ENCODE data around the gene LOXHD1.

LOXHD1 gene

DNA sequence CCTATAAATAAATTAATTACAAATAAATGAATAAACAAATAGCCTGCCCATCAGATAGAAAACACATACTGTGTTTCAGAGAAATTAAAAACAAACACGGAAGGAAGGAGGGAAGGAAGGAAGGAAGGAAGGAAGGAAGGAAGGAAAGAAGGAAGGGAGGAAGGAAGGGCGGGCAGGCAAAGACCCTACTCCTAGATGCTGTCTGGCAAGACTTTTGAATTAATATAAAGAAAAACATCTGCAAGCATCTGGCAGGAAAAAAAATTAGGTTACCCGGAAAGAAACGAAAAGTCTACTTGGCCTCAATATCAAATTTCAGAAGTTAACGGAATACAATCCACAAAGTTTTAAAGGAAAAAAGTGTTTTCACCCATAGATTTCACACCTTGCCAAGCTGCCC is 49.1 kb downstream of the LOXHD1 start:
- no peak overlapping the region for H2AFZ ChIP-seq (ENCODE audit: low read length)
- H3K4me2 ChIP-seq (ENCODE audit: low read length): no peak overlapping the region
- no peaks in the 10 kb centered on the region for H3K9me2 ChIP-seq (ENCODE audit: low read depth, low read length)
- no peak overlapping the region for H3K4me3 ChIP-seq (ENCODE audit: low read depth, low read length, poor library complexity, severe bottlenecking)
- H3F3A ChIP-seq (ENCODE audit: insufficient read depth, low read length): no peaks in the 10 kb centered on the region
- no peaks in the 10 kb centered on the region for H4K20me1 ChIP-seq (ENCODE audit: insufficient read depth, low read length)
- no peaks in the 10 kb centered on the region for H3K4me1 ChIP-seq (ENCODE audit: insufficient read depth, low read length, severe bottlenecking)
- no peaks in the 10 kb centered on the region for H3K9me3 ChIP-seq (ENCODE audit: low read length)
- H3K79me2 ChIP-seq (ENCODE audit: insufficient read depth, low read length): no peaks in the 10 kb centered on the region
- no peaks in the 10 kb centered on the region for H3K36me3 ChIP-seq (ENCODE audit: insufficient read depth, low read length)
- TF ChIP-seq EZH2 (IDR thresholded peaks at IDR 0.05; ENCODE audit: borderline replicate concordance, low read length) (no peak), CTCF (IDR thresholded peaks at IDR 0.05; ENCODE audit: low read length) (no peak)
- no peaks in the 10 kb centered on the region for H3K27me3 ChIP-seq (ENCODE audit: insufficient read depth, low read length)
- no peak overlapping the region for H3K27ac ChIP-seq (ENCODE audit: low read depth, low read length, poor library complexity, severe bottlenecking)
- no peak overlapping the region for H3K9ac ChIP-seq (ENCODE audit: low read length)

DNA sequence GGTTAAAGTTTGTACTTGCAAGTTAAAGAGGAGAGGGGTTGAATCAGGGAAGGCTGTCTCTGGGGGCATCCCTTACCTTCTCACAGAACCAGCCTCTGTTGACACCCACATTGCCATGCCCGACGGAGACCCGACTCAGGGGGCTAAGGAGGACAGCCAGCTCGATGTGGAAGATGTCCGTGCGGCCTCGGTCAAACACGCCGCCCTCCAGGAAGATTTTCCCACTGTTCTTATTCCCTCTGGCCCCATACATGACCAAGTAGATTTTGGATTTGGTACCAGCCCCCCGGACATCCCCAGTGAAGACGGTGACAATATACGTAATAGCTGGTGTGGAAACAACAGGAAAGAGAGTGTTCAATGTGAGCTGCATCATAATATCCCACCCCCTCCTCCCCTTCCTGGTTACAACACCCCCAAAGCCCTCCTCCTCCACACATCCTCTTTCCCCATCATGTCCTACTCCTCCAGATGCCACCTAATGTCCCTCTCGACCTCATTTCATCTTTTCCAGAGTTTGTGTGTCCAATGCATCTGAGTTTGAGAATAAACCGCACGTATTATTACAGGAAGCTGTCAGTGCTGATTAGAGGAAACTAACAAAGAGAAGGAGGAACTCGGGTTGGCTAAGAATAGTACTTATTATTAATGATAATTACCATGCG is 55.7 kb downstream of the LOXHD1 start:
- H3K79me2 ChIP-seq (ENCODE audit: insufficient read depth, low read length): no peaks in the 10 kb centered on the region
- H3K27me3 ChIP-seq (ENCODE audit: insufficient read depth, low read length): no peaks in the 10 kb centered on the region
- H3K9me3 ChIP-seq (ENCODE audit: low read length): no peaks in the 10 kb centered on the region
- H2AFZ ChIP-seq (ENCODE audit: low read length): no peak overlapping the region
- H3K4me3 ChIP-seq (ENCODE audit: low read depth, low read length, poor library complexity, severe bottlenecking): no peak overlapping the region
- H3K36me3 ChIP-seq (ENCODE audit: insufficient read depth, low read length): no peaks in the 10 kb centered on the region
- H4K20me1 ChIP-seq (ENCODE audit: insufficient read depth, low read length): no peaks in the 10 kb centered on the region
- H3K9me2 ChIP-seq (ENCODE audit: low read depth, low read length): no peaks in the 10 kb centered on the region
- H3K27ac ChIP-seq (ENCODE audit: low read depth, low read length, poor library complexity, severe bottlenecking): no peak overlapping the region
- H3K4me1 ChIP-seq (ENCODE audit: insufficient read depth, low read length, severe bottlenecking): no peaks in the 10 kb centered on the region
- no peaks in the 10 kb centered on the region for H3F3A ChIP-seq (ENCODE audit: insufficient read depth, low read length)
- H3K9ac ChIP-seq (ENCODE audit: low read length): no peak overlapping the region
- no peak overlapping the region for H3K4me2 ChIP-seq (ENCODE audit: low read length)
- no peak for TF ChIP-seq CTCF (IDR thresholded peaks at IDR 0.05; ENCODE audit: low read length)
- TF ChIP-seq EZH2 (IDR thresholded peaks at IDR 0.05; ENCODE audit: borderline replicate concordance, low read length): no peak

DNA sequence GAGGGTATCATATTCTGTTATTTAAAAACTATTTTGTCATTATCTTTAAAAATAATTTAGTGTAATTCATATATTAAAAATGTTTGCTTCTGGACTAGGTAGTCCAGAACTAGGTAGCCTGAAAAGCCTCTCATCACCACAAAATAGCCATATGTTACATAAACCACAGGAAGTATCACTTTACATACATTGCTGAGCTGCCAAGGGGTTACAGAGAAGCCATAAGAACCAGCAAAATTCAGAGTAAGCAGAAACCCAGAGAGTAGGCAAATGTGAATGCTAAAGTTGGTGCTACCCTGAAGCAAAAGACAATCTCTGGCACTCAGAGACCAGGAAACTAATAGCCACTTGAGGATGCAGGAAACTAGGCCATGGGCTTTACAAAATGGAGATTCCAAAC is 60.9 kb downstream of the LOXHD1 start:
- no peak for TF ChIP-seq CTCF (IDR thresholded peaks at IDR 0.05; ENCODE audit: low read length)
- TF ChIP-seq EZH2 (IDR thresholded peaks at IDR 0.05; ENCODE audit: borderline replicate concordance, low read length): no peak
- H4K20me1 ChIP-seq (ENCODE audit: insufficient read depth, low read length): no peaks in the 10 kb centered on the region
- no peaks in the 10 kb centered on the region for H3K36me3 ChIP-seq (ENCODE audit: insufficient read depth, low read length)
- H3K9me3 ChIP-seq (ENCODE audit: low read length): no peaks in the 10 kb centered on the region
- no peaks in the 10 kb centered on the region for H3K9me2 ChIP-seq (ENCODE audit: low read depth, low read length)
- no peak overlapping the region for H3K4me2 ChIP-seq (ENCODE audit: low read length)
- no peak overlapping the region for H3K27ac ChIP-seq (ENCODE audit: low read depth, low read length, poor library complexity, severe bottlenecking)
- H3F3A ChIP-seq (ENCODE audit: insufficient read depth, low read length): no peaks in the 10 kb centered on the region
- no peaks in the 10 kb centered on the region for H3K27me3 ChIP-seq (ENCODE audit: insufficient read depth, low read length)
- no peak overlapping the region for H3K9ac ChIP-seq (ENCODE audit: low read length)
- no peak overlapping the region for H3K4me3 ChIP-seq (ENCODE audit: low read depth, low read length, poor library complexity, severe bottlenecking)
- no peaks in the 10 kb centered on the region for H3K79me2 ChIP-seq (ENCODE audit: insufficient read depth, low read length)
- H3K4me1 ChIP-seq (ENCODE audit: insufficient read depth, low read length, severe bottlenecking): no peaks in the 10 kb centered on the region
- no peak overlapping the region for H2AFZ ChIP-seq (ENCODE audit: low read length)
